Measurements from ENCODE around the gene SHISAL2A.
A peak's percentile ranks its signal among the peaks of the same experiment; 100 is the strongest.

SHISAL2A gene

GRCh38 chr1:52613636-52614373 is 19.2 kb upstream of the SHISAL2A start:
- Histone ChIP-seq H3K27me3 (ENCODE audit: insufficient read depth, low read length, poor library complexity) (no peaks in the 10 kb centered on the region), H2AFZ (ENCODE audit: low read depth, low read length) (no peak overlapping the region), H3K4me1 (ENCODE audit: insufficient read depth, low read length) (no peaks in the 10 kb centered on the region), H4K20me1 (ENCODE audit: insufficient read depth, low read length) (no peaks in the 10 kb centered on the region), H3K36me3 (ENCODE audit: insufficient read depth, low read length) (peaks cover 2% of the 10 kb centered on the region; the same call in 1 of the 2 replicates), H3K9ac (ENCODE audit: low read depth, low read length) (no peak overlapping the region), H3K79me2 (ENCODE audit: insufficient read depth, low read length) (no peaks in the 10 kb centered on the region), H3K4me3 (ENCODE audit: low read depth in 1 of 2, low read length in 2 of 2) (no peak overlapping the region), H3K4me2 (ENCODE audit: insufficient read depth, low read length) (no peak overlapping the region), H3K27ac (ENCODE audit: low read length) (no peak overlapping the region), H3K9me3 (ENCODE audit: insufficient read depth, low read length, severe bottlenecking) (no peaks in the 10 kb centered on the region)
- ATAC-seq (ENCODE audit: insufficient read depth, low read depth) (no peak), DNase-seq (no peak)
- no peak for TF ChIP-seq EZH2 (IDR thresholded peaks at IDR 0.05; ENCODE audit: borderline replicate concordance, low read depth, low read length, severe bottlenecking)
- TF ChIP-seq, protein P1, sequence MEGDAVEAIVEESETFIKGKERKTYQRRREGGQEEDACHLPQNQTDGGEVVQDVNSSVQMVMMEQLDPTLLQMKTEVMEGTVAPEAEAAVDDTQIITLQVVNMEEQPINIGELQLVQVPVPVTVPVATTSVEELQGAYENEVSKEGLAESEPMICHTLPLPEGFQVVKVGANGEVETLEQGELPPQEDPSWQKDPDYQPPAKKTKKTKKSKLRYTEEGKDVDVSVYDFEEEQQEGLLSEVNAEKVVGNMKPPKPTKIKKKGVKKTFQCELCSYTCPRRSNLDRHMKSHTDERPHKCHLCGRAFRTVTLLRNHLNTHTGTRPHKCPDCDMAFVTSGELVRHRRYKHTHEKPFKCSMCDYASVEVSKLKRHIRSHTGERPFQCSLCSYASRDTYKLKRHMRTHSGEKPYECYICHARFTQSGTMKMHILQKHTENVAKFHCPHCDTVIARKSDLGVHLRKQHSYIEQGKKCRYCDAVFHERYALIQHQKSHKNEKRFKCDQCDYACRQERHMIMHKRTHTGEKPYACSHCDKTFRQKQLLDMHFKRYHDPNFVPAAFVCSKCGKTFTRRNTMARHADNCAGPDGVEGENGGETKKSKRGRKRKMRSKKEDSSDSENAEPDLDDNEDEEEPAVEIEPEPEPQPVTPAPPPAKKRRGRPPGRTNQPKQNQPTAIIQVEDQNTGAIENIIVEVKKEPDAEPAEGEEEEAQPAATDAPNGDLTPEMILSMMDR (IDR thresholded peaks at IDR 0.05; ENCODE audit: borderline replicate concordance, extremely low read depth, low read length, poor library complexity, severe bottlenecking) = no peak

- no peak overlapping the region for H3K9ac ChIP-seq (ENCODE audit: low read depth, low read length)
- H3K9me3 ChIP-seq (ENCODE audit: insufficient read depth, low read length, severe bottlenecking) = no peaks in the 10 kb centered on the region
- no peaks in the 10 kb centered on the region for H3K36me3 ChIP-seq (ENCODE audit: insufficient read depth, low read length)
- no peaks in the 10 kb centered on the region for H4K20me1 ChIP-seq (ENCODE audit: insufficient read depth, low read length)
- no peak for TF ChIP-seq EZH2 (IDR thresholded peaks at IDR 0.05; ENCODE audit: borderline replicate concordance, low read depth, low read length, severe bottlenecking)
- H3K27me3 ChIP-seq (ENCODE audit: insufficient read depth, low read length, poor library complexity) = no peaks in the 10 kb centered on the region
- DNase-seq (no peak), ATAC-seq (ENCODE audit: insufficient read depth, low read depth) (no peak)
- H3K27ac ChIP-seq (ENCODE audit: low read length) = no peak overlapping the region
- H3K4me1 ChIP-seq (ENCODE audit: insufficient read depth, low read length) = no peaks in the 10 kb centered on the region
- H3K4me3 ChIP-seq (ENCODE audit: low read depth in 1 of 2, low read length in 2 of 2) = no peak overlapping the region
- no peak overlapping the region for H3K4me2 ChIP-seq (ENCODE audit: insufficient read depth, low read length)
- H2AFZ ChIP-seq (ENCODE audit: low read depth, low read length) = no peak overlapping the region
- no peaks in the 10 kb centered on the region for H3K79me2 ChIP-seq (ENCODE audit: insufficient read depth, low read length)
Measured at GRCh38 chr1:52614671-52615070, 18.3 kb upstream of the SHISAL2A start.

DNA sequence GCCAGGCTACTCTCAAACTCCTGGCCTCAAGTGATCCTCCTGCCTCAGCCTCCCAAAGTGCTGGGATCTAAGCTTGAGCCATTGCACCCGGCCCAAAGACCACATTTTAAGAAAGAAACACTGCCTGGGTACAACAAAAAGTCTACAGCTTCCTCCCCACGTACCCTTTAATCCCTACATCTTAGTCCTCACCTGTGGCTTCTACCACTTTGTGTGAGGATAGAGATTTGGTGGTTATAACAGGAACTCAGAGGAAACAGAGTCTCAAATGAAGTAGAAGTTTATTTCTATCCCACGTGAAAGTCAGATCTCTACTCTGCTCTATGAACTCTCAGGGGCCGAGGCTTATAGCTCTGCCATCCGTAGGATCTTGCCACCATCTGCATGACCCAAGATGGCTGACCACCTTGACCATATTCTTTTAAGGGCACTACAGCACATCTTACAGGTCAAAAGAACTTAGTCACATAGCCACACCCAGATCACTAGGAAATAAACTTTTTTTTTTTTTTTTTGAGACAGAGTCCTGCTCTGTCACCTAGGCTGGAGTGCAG is 17.4 kb upstream of the SHISAL2A start:
- ATAC-seq (ENCODE audit: insufficient read depth, low read depth) = 0 out of 3 replicates have a peak, but pooled peaks have one; percentile 31

GRCh38 chr1:52621950-52622349 is 11.0 kb upstream of the SHISAL2A start:
- Histone ChIP-seq H3K9me3 (ENCODE audit: insufficient read depth, low read length, severe bottlenecking) (peaks cover 9% of the 10 kb centered on the region), H3K79me2 (ENCODE audit: insufficient read depth, low read length) (no peaks in the 10 kb centered on the region), H3K36me3 (ENCODE audit: insufficient read depth, low read length) (no peaks in the 10 kb centered on the region)

More for the DNA sequence above, 17.4 kb upstream of the SHISAL2A start:
- Histone ChIP-seq H3K27me3 (ENCODE audit: insufficient read depth, low read length, poor library complexity) (no peaks in the 10 kb centered on the region), H3K4me1 (ENCODE audit: insufficient read depth, low read length) (no peaks in the 10 kb centered on the region), H3K4me2 (ENCODE audit: insufficient read depth, low read length) (no peak overlapping the region), H3K27ac (ENCODE audit: low read length) (no peak overlapping the region), H4K20me1 (ENCODE audit: insufficient read depth, low read length) (no peaks in the 10 kb centered on the region), H3K9ac (ENCODE audit: low read depth, low read length) (no peak overlapping the region), H3K36me3 (ENCODE audit: insufficient read depth, low read length) (no peaks in the 10 kb centered on the region), H3K4me3 (ENCODE audit: low read depth in 1 of 2, low read length in 2 of 2) (no peak overlapping the region), H3K9me3 (ENCODE audit: insufficient read depth, low read length, severe bottlenecking) (no peaks in the 10 kb centered on the region), H2AFZ (ENCODE audit: low read depth, low read length) (no peak overlapping the region), H3K79me2 (ENCODE audit: insufficient read depth, low read length) (no peaks in the 10 kb centered on the region)
- no peak for TF ChIP-seq EZH2 (IDR thresholded peaks at IDR 0.05; ENCODE audit: borderline replicate concordance, low read depth, low read length, severe bottlenecking)
- TF ChIP-seq, protein P1 (IDR thresholded peaks at IDR 0.05; ENCODE audit: borderline replicate concordance, extremely low read depth, low read length, poor library complexity, severe bottlenecking) = no peak
- no peak for DNase-seq

More at GRCh38 chr1:52621950-52622349, 11.0 kb upstream of the SHISAL2A start:
- Histone ChIP-seq H4K20me1 (ENCODE audit: insufficient read depth, low read length) (no peaks in the 10 kb centered on the region), H2AFZ (ENCODE audit: low read depth, low read length) (no peak overlapping the region), H3K27me3 (ENCODE audit: insufficient read depth, low read length, poor library complexity) (no peaks in the 10 kb centered on the region), H3K4me3 (ENCODE audit: low read depth in 1 of 2, low read length in 2 of 2) (no peak overlapping the region), H3K9ac (ENCODE audit: low read depth, low read length) (no peak overlapping the region), H3K27ac (ENCODE audit: low read length) (no peak overlapping the region), H3K4me1 (ENCODE audit: insufficient read depth, low read length) (no peaks in the 10 kb centered on the region), H3K4me2 (ENCODE audit: insufficient read depth, low read length) (no peak overlapping the region)
- DNase-seq (no peak), ATAC-seq (ENCODE audit: insufficient read depth, low read depth) (no peak)
- TF ChIP-seq, protein P1 (IDR thresholded peaks at IDR 0.05; ENCODE audit: borderline replicate concordance, extremely low read depth, low read length, poor library complexity, severe bottlenecking) = no peak
- TF ChIP-seq EZH2 (IDR thresholded peaks at IDR 0.05; ENCODE audit: borderline replicate concordance, low read depth, low read length, severe bottlenecking) = no peak
